VCaP (cell line): ENCODE results near the gene ADCY7.

ENCODE experiments used
- H3K27ac ChIP-seq: fragments of 450-650 bp; 2 replicates; pipeline ENCODE4 v1.5.1; 2017
- TF ChIP-seq, protein P1 (sequence below): fragments of 450-650 bp; conservative IDR thresholded peaks from 2 replicates; pipeline ENCODE4 v1.5.1; 2017; ENCODE audit warnings: mild to moderate bottlenecking, moderate library complexity

Gene ADCY7

DNA sequence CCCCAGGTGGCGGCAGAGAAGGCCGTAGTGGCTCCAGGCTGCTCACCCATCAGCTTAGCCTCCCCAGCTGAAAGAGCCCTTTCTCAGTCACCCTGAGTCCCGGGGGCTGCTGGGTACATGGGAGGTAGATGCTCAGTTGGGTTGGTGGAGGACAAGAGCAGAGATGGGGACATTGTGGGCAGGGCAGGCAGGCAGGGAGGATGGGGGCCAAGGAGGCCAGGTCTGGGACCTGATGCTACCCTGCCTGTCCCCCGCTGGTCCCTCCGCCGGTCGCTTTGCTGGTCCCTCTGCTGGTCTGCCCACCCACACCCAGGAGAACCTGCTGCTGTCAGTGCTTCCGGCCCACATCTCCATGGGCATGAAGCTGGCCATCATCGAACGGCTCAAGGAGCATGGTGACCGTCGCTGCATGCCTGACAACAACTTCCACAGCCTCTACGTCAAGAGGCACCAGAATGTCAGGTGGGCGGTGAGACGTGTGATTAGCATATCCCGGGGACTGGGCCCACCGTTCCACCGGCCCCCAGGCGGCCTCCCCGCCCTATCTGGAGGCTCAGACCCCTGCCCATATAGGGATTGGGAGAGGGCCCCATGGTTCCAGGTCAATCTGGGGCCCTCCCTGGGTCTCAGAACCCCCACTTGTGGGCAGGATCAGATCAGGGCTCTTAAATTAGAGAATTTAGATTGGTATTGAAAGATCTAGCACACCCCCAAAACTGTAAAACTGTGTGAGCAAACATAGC lies 26.9 kb downstream of the ADCY7 start:
- no peak overlapping the region for H3K27ac ChIP-seq
- TF ChIP-seq, protein P1, sequence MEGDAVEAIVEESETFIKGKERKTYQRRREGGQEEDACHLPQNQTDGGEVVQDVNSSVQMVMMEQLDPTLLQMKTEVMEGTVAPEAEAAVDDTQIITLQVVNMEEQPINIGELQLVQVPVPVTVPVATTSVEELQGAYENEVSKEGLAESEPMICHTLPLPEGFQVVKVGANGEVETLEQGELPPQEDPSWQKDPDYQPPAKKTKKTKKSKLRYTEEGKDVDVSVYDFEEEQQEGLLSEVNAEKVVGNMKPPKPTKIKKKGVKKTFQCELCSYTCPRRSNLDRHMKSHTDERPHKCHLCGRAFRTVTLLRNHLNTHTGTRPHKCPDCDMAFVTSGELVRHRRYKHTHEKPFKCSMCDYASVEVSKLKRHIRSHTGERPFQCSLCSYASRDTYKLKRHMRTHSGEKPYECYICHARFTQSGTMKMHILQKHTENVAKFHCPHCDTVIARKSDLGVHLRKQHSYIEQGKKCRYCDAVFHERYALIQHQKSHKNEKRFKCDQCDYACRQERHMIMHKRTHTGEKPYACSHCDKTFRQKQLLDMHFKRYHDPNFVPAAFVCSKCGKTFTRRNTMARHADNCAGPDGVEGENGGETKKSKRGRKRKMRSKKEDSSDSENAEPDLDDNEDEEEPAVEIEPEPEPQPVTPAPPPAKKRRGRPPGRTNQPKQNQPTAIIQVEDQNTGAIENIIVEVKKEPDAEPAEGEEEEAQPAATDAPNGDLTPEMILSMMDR: no peak

DNA sequence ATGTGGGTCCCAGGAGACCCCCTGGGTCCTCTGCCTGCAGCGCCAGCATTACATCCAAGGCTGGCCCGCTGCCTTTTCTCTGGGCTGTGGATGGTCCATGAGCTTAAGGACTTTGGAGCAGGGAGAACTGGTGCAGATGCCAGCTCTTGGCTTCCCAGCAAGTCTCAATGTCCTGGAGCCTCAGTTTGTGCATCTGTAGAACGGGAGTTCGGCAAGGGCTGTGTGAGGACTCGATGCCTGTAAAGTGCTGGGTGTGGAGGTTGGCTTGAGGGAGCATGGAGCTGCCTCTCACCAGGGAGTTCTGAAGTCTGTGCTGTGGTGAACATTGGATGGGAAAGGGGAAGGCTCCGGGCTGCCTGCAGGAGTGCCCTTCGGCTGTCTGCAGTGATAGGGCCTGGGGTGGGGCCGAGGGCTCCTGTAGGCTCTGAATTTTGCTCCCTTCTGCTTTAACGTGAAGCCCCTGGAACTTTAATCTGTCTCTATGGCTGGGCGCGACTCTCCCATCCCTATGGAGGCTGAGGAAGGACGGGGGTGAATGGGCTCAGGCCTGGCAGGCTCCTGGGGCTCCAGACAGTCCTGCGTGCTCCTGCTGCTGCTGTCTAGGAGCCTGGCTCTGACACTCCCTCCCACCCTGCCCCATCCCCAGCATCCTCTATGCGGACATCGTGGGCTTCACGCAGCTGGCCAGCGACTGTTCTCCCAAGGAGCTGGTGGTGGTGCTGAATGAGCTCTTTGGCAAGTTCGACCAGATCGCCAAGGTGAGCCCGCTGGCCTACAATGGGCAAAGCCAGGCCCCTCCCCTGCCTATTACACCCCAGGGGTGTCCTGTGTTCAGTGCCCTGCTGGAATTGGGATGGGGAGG lies 27.9 kb downstream of the ADCY7 start:
- H3K27ac ChIP-seq: no peak overlapping the region
- TF ChIP-seq, protein P1: no peak

DNA sequence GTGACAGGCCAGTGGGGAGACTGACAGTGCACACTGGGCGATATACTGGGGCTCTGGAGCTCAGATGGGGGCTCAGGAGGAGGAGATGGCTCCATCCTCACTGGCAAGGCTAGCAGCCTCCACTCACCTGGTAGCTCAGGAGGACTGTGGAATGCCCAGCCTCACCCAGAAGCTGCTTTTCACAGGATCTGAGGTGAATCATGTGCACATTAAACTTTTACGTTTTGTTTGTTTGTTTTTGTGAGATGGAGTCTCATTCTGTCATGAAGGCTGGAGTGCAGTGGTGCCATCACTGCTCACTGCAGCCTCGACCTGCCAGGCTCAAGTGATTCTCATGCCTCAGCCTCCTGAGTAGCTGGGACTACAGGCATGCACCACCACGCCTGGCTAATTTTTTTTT lies 28.6 kb downstream of the ADCY7 start:
- TF ChIP-seq, protein P1: no peak

DNA sequence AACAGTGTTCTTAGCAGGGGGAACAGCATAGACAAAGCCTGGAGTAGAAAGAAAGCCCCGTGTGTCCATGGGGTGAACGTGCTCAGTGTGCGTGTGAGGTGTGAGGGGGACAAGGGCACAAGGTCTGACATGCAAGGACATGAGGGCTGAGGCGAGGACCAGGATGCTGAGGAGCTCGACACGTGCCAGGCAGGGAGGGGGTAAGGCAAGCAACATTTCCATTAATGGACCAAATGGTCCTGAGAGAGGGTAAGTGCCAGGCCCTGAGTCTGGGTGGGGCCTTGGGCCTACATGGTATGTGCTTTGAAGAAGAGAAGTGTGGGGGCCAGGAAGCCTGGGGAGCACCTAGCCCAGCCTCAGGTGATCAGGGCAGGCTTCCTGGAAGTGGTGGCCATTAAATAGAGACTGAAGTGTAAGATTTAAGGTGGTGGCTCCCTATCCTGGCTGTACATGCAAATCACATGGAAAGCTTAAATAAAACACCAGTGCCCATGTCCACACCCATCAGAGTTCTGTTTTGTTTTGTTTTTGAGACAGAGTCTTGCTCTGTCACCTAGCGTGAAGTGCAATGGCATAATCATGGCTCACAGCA lies 29.3 kb downstream of the ADCY7 start:
- TF ChIP-seq, protein P1: no peak
- no peak overlapping the region for H3K27ac ChIP-seq

More for the DNA sequence above, 28.6 kb downstream of the ADCY7 start:
- H3K27ac ChIP-seq: no peak overlapping the region

DNA sequence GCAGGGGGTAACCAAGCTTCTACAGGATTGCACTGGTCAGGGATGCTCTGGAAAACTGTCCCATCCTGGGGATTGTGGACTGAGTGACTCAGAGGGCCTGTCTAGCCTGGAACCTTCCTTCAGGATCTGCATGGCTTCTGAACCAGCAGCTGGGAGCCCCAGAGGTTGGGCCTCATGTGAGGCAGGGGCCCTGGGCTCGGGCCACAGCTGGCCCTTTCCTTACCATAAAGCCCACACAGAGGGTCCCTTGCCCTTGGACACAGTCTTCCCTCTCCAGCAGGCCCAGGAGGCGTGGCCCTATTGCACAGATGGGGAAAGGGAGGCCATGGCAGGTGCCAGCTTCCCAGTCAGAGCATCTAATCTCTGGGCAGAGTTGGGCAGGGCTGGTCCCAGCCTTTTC lies 30.5 kb downstream of the ADCY7 start:
- no peak overlapping the region for H3K27ac ChIP-seq
- TF ChIP-seq, protein P1: no peak

DNA sequence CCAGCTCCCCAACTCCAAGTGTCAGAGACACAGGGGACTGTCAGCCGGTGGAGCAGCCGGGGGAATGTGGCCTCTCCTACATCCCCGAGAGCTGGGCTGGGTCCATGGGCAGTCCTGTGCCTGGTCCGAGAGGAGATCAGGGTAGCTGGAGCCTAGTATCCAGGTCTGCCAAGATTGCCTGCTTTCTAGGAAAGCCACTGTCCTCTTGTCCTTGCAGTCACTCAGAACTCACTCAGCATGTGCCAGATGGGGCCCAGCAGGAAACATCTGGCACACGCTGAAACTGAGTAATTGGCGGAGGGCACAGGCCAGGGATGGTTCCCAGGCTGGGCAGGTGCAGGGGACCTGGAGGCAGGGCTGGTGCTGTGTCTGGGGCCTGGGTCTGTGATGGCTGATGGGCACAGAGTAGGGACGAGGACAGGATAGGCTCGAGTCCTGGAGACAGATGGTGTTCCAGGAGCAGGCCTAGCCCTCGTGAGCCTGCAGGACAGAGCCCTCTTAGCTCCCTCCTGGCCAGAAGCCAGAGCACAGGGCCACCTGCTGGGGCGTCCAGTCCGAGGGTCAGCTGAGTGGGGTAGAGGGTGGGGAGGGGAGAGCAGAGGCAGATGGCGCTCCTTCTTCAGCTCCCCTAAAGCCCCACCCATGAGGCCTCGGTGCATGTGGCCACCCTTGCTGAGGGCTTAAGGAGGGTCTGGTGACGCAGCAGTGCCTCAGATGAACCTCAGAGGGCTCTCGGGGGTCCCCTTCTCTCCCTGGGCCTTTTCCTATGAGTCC lies 31.1 kb downstream of the ADCY7 start:
- H3K27ac ChIP-seq: no peak overlapping the region
- TF ChIP-seq, protein P1: no peak

DNA sequence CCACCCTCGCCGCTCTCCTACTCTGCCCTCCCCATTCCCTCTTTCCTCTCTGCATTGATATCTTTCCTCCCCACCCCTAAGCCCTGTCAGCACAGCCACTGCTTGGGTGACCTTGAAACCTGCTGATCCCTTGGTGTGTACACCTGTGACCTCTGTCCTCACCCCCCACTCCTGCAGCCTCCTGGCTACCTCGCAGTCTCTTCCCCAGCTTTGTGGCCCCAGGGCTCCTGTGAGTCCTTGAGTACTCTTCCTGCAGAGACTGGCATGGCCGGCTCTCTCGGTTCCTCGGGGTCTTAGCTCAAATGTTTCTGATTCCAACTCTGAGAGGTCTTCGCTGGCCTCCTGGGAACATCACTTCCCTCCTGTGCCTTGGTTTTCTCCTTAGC lies 31.7 kb downstream of the ADCY7 start:
- TF ChIP-seq, protein P1: no peak
- no peak overlapping the region for H3K27ac ChIP-seq
